SJCRH30 (cell line): ENCODE measurements around the gene TICAM2. TPM values are rescaled to one million over a fixed set of nuclear protein-coding genes. Genes with fewer than 3 reads are reported as not detected.

Source experiments
- DNase-seq, 2 experiments: peaks; one replicate each; pipeline ENCODE4 v3.0.0-alpha.2; 2015 to 2020
- H3K27ac ChIP-seq: fragments of 250-450 bp; sonication (Bioruptor Pico); 2 replicates; pipeline ENCODE4 v1.5.1; 2020; ENCODE audit warnings: mild to moderate bottlenecking, moderate library complexity
- H3K27me3 ChIP-seq: fragments of 250-450 bp; sonication (Bioruptor Pico); 2 replicates; pipeline ENCODE4 v1.5.1; 2020; ENCODE audit warnings: mild to moderate bottlenecking, moderate library complexity
- H3K36me3 ChIP-seq: fragments of 250-450 bp; sonication (Bioruptor Pico); 2 replicates; pipeline ENCODE4 v1.5.1; 2020; ENCODE audit warnings: mild to moderate bottlenecking, moderate library complexity
- H3K4me1 ChIP-seq: fragments of 250-450 bp; sonication (Bioruptor Pico); 2 replicates; pipeline ENCODE4 v1.5.1; 2020; ENCODE audit warnings: mild to moderate bottlenecking, moderate library complexity
- H3K4me3 ChIP-seq: fragments of 250-450 bp; sonication (Bioruptor Pico); 2 replicates; pipeline ENCODE4 v1.5.1; 2020; ENCODE audit warnings: mild to moderate bottlenecking, moderate library complexity
- H3K9me3 ChIP-seq: fragments of 250-450 bp; sonication (Bioruptor Pico); replicated peaks from 2 replicates; pipeline ENCODE4 v1.5.1; 2020; ENCODE audit warnings: mild to moderate bottlenecking, moderate library complexity
- total RNA-seq: library from RNA; depleted of rRNA; stranded (reverse); fragments of >200 nt; shearing (Covaris generic); gene quantifications from 2 replicates; pipeline ENCODE4 v1.2.3, GENCODE V29; 2014

Gene TICAM2
- total RNA-seq, 1 experiment from 2014 or later, result 0.10 TPM

GRCh38 chr5:115625579-115626444 is 23.5 kb upstream of the TICAM2 start, which contains the start of gene TMED7:
TSS of gene TMED7 (minus strand) at chr5:115626036. CDS start at chr5:115625792, 244 bp downstream.
- Histone ChIP-seq H3K4me3 (peak within 1 kb of the TSS; percentile 91), H3K9me3 (no peaks in the 10 kb centered on the region), H3K27me3 (no peaks in the 10 kb centered on the region)

GRCh38 chr5:115624994-115625393 is 22.7 kb upstream of the TICAM2 start:
- DNase-seq, result no peak
- Histone ChIP-seq H3K4me3 (peak overlapping the region; percentile 91), H3K36me3 (peaks cover 9% of the 10 kb centered on the region), H3K27me3 (no peaks in the 10 kb centered on the region), H3K4me1 (peaks cover 7% of the 10 kb centered on the region; the same call in 1 of the 2 replicates), H3K27ac (peak overlapping the region; percentile 57; the same call in 1 of the 2 replicates), H3K9me3 (no peaks in the 10 kb centered on the region)

More at GRCh38 chr5:115625579-115626444, 23.5 kb upstream of the TICAM2 start, which contains the start of gene TMED7:
- H3K36me3 ChIP-seq, result peaks cover 3% of the 10 kb centered on the region; the same call in 1 of the 2 replicates
- peaks cover 7% of the 10 kb centered on the region; the same call in 1 of the 2 replicates for H3K4me1 ChIP-seq
- peak within 1 kb of the TSS; percentile 57 for H3K27ac ChIP-seq
- DNase-seq, result peak; percentile 98 to 99

GRCh38 chr5:115623658-115624057 is 21.4 kb upstream of the TICAM2 start:
- H3K4me3 ChIP-seq, result no peak overlapping the region
- H3K36me3 ChIP-seq, result peaks cover 23% of the 10 kb centered on the region

GRCh38 chr5:115621365-115621900 is 19.2 kb upstream of the TICAM2 start:
- Histone ChIP-seq H3K36me3 (peaks cover 44% of the 10 kb centered on the region), H3K27ac (no peak overlapping the region), H3K9me3 (no peaks in the 10 kb centered on the region), H3K4me3 (no peak overlapping the region), H3K4me1 (peaks cover 4% of the 10 kb centered on the region; the same call in 1 of the 2 replicates), H3K27me3 (no peaks in the 10 kb centered on the region)
- no peak for DNase-seq

More at GRCh38 chr5:115623658-115624057, 21.4 kb upstream of the TICAM2 start:
- Histone ChIP-seq H3K9me3 (no peaks in the 10 kb centered on the region), H3K27ac (no peak overlapping the region), H3K4me1 (peaks cover 7% of the 10 kb centered on the region; the same call in 1 of the 2 replicates), H3K27me3 (no peaks in the 10 kb centered on the region)
- DNase-seq, result no peak

- Histone ChIP-seq H3K4me3 (no peak overlapping the region), H3K36me3 (peaks cover 77% of the 10 kb centered on the region)
Measured at GRCh38 chr5:115616892-115617291, 14.6 kb upstream of the TICAM2 start.

GRCh38 chr5:115616472-115616871 is 14.2 kb upstream of the TICAM2 start:
- no peak overlapping the region for H3K4me3 ChIP-seq
- H3K27me3 ChIP-seq, result no peaks in the 10 kb centered on the region
- H3K9me3 ChIP-seq, result no peaks in the 10 kb centered on the region
- no peaks in the 10 kb centered on the region for H3K4me1 ChIP-seq
- no peak overlapping the region for H3K27ac ChIP-seq
- peaks cover 74% of the 10 kb centered on the region for H3K36me3 ChIP-seq
- DNase-seq, result peak in 1 of 2 experiments; percentile 18

More at GRCh38 chr5:115616892-115617291, 14.6 kb upstream of the TICAM2 start:
- no peaks in the 10 kb centered on the region for H3K4me1 ChIP-seq
- no peak for DNase-seq
- no peaks in the 10 kb centered on the region for H3K27me3 ChIP-seq
- H3K9me3 ChIP-seq, result no peaks in the 10 kb centered on the region
- no peak overlapping the region for H3K27ac ChIP-seq

GRCh38 chr5:115611873-115612272 is 9.6 kb upstream of the TICAM2 start:
- no peak overlapping the region for H3K27ac ChIP-seq
- no peaks in the 10 kb centered on the region for H3K27me3 ChIP-seq
- no peaks in the 10 kb centered on the region for H3K9me3 ChIP-seq
- H3K4me3 ChIP-seq, result no peak overlapping the region
- no peaks in the 10 kb centered on the region for H3K4me1 ChIP-seq
- DNase-seq, result no peak
- H3K36me3 ChIP-seq, result peaks cover 46% of the 10 kb centered on the region

- Histone ChIP-seq H3K27me3 (no peaks in the 10 kb centered on the region), H3K4me1 (no peaks in the 10 kb centered on the region), H3K36me3 (peaks cover 34% of the 10 kb centered on the region), H3K27ac (no peak overlapping the region), H3K9me3 (peaks cover 2% of the 10 kb centered on the region), H3K4me3 (no peak overlapping the region)
- DNase-seq, result no peak
Measured at GRCh38 chr5:115607935-115608334, 5.7 kb upstream of the TICAM2 start.

GRCh38 chr5:115605436-115605835 is 3.2 kb upstream of the TICAM2 start:
- Histone ChIP-seq H3K36me3 (peaks cover 28% of the 10 kb centered on the region), H3K9me3 (peaks cover 4% of the 10 kb centered on the region), H3K27ac (no peak overlapping the region), H3K4me3 (no peak overlapping the region), H3K4me1 (no peaks in the 10 kb centered on the region), H3K27me3 (no peaks in the 10 kb centered on the region)
- DNase-seq, result no peak

- Histone ChIP-seq H3K4me3 (no peak overlapping the region), H3K27ac (no peak overlapping the region), H3K27me3 (no peaks in the 10 kb centered on the region), H3K9me3 (peaks cover 4% of the 10 kb centered on the region), H3K4me1 (no peaks in the 10 kb centered on the region), H3K36me3 (peaks cover 28% of the 10 kb centered on the region)
- DNase-seq, result no peak
Measured at GRCh38 chr5:115602591-115603125, 379 bp upstream of the TICAM2 start.

- no peak for DNase-seq
- H3K27ac ChIP-seq, result no peak overlapping the region
- H3K36me3 ChIP-seq, result peaks cover 24% of the 10 kb centered on the region
- no peaks in the 10 kb centered on the region for H3K4me1 ChIP-seq
- H3K27me3 ChIP-seq, result no peaks in the 10 kb centered on the region
- no peak overlapping the region for H3K4me3 ChIP-seq
- H3K9me3 ChIP-seq, result peaks cover 4% of the 10 kb centered on the region
Measured at GRCh38 chr5:115600766-115601165, 1.5 kb downstream of the TICAM2 start.

GRCh38 chr5:115599924-115600323 is 2.4 kb downstream of the TICAM2 start:
- peaks cover 18% of the 10 kb centered on the region for H3K36me3 ChIP-seq
- H3K4me3 ChIP-seq, result no peak overlapping the region
- no peak for DNase-seq

GRCh38 chr5:115599502-115599901 is 2.8 kb downstream of the TICAM2 start:
- H3K4me3 ChIP-seq, result no peak overlapping the region
- DNase-seq, result no peak
- H3K27ac ChIP-seq, result no peak overlapping the region
- H3K4me1 ChIP-seq, result no peaks in the 10 kb centered on the region
- H3K27me3 ChIP-seq, result no peaks in the 10 kb centered on the region
- H3K36me3 ChIP-seq, result peaks cover 14% of the 10 kb centered on the region
- peaks cover 4% of the 10 kb centered on the region; the same call in 1 of the 2 replicates for H3K9me3 ChIP-seq

More at GRCh38 chr5:115599924-115600323, 2.4 kb downstream of the TICAM2 start:
- Histone ChIP-seq H3K27me3 (no peaks in the 10 kb centered on the region), H3K9me3 (peaks cover 4% of the 10 kb centered on the region), H3K27ac (no peak overlapping the region), H3K4me1 (no peaks in the 10 kb centered on the region)

- H3K27me3 ChIP-seq, result no peaks in the 10 kb centered on the region
- DNase-seq, result no peak
- H3K9me3 ChIP-seq, result no peaks in the 10 kb centered on the region
- no peaks in the 10 kb centered on the region for H3K36me3 ChIP-seq
- H3K4me3 ChIP-seq, result no peak overlapping the region
- H3K27ac ChIP-seq, result no peak overlapping the region
- H3K4me1 ChIP-seq, result no peaks in the 10 kb centered on the region
Measured at GRCh38 chr5:115594128-115595047, 7.9 kb downstream of the TICAM2 start.
